Kidney epithelial cell (primary cell): Measurements from ENCODE around the gene FBXW7. TPM values are rescaled to one million over a fixed set of nuclear protein-coding genes. Genes with fewer than 3 reads are reported as not detected.
"Not testable (repeated sequence)": the region's sequence is repeated elsewhere in the genome, so short reads cannot be mapped to it uniquely, and the experiment has no call there.

Source experiments
- DNase-seq: peaks from one replicate; pipeline ENCODE4 v3.0.0-alpha.2; 2010; ENCODE audit warnings: low read depth
- H3K27me3 ChIP-seq: 2 replicates; pipeline ENCODE4 v1.6.0; 2011; ENCODE audit warnings: low read length; ENCODE audit not compliant: control insufficient read depth, insufficient read depth
- H3K36me3 ChIP-seq: 2 replicates; pipeline ENCODE4 v1.5.1; 2011; ENCODE audit warnings: low read length; ENCODE audit not compliant: control insufficient read depth, insufficient read depth
- H3K4me3 ChIP-seq: 2 replicates; pipeline ENCODE4 v1.5.1; 2011; ENCODE audit warnings: low read depth, mild to moderate bottlenecking, control low read depth, low read length
- total RNA-seq: library from RNA; depleted of rRNA; stranded (reverse); fragments of >200 nt; gene quantifications from 2 replicates; pipeline ENCODE4 v1.2.3, GENCODE V29; 2015
- TF ChIP-seq, protein P1 (sequence below): IDR thresholded peaks from 2 replicates; pipeline ENCODE4 v1.5.1; 2011; ENCODE audit warnings: mild to moderate bottlenecking, moderate library complexity, low read length, control low read depth, inconsistent platforms; ENCODE audit not compliant: insufficient read depth, poor library complexity, severe bottlenecking

FBXW7 gene
- total RNA-seq, 1 donor from 2014 or later, result 29.8 TPM

DNA sequence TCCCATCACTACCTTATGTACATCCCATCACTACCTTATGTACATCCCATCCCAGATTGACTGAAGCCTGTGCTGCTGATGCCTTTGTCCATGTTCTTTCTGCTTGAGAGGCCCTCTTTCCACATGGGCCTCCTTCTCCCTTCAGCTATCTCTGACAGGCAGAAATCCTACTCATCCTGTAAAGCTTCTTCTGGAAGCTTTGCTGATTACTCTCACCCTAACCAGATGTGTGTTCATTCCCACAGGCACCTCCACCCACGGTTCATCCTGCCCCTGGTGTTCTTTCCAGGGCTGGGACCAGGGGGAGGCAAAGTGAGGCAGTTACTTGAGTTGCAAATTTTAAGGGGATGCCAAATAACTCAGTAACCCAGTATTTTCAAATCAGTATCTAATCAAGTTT lies 22.5 kb upstream of the FBXW7 start:
- TF ChIP-seq, protein P1, sequence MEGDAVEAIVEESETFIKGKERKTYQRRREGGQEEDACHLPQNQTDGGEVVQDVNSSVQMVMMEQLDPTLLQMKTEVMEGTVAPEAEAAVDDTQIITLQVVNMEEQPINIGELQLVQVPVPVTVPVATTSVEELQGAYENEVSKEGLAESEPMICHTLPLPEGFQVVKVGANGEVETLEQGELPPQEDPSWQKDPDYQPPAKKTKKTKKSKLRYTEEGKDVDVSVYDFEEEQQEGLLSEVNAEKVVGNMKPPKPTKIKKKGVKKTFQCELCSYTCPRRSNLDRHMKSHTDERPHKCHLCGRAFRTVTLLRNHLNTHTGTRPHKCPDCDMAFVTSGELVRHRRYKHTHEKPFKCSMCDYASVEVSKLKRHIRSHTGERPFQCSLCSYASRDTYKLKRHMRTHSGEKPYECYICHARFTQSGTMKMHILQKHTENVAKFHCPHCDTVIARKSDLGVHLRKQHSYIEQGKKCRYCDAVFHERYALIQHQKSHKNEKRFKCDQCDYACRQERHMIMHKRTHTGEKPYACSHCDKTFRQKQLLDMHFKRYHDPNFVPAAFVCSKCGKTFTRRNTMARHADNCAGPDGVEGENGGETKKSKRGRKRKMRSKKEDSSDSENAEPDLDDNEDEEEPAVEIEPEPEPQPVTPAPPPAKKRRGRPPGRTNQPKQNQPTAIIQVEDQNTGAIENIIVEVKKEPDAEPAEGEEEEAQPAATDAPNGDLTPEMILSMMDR, result no peak
- H3K36me3 ChIP-seq, result no peaks in the 10 kb centered on the region
- H3K4me3 ChIP-seq, result no peak overlapping the region
- DNase-seq, result no peak
- no peaks in the 10 kb centered on the region for H3K27me3 ChIP-seq

DNA sequence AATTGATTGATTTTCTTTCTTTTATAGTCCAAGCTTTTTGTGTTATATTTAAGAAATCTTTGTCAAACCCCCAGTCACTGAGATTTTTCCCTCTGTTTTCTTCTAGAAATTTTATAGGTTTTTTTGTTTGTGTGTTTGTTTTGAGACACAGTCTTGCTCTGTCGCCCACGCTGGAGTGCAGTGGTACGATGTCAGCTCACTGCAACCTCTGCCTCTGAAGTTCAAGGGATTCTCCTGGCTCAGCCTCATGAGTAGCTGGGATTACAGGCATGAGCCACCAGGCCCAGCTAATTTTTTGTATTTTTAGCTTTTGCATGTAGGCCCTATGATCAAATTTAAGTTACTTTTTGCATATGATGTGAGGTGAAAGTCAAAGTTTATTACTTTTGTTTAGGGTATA lies 20.9 kb upstream of the FBXW7 start:
- H3K4me3 ChIP-seq, result no peak overlapping the region
- TF ChIP-seq, protein P1, result no peak
- H3K36me3 ChIP-seq, result no peaks in the 10 kb centered on the region
- H3K27me3 ChIP-seq, result no peaks in the 10 kb centered on the region
- no peak for DNase-seq

DNA sequence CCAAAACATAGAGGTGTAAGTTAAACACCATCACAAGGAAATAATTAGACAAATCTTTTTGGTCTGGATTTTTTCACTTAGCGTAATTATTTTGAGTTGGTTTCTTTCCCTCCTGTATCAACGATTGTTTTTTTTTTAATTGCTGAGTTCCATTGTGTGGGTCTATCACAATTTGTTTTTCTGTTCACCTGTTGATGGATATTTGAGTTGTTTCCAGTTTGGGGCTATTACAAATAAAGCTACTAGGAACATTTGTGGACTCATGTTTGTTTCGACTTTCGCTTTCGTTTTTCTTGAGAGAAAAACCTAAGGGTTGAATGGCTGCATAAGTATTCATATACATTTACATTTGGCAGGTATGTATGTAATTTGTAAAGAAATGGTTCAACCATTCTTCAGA lies 20.4 kb upstream of the FBXW7 start:
- no peak for DNase-seq
- TF ChIP-seq, protein P1, result no peak
- no peak overlapping the region for H3K4me3 ChIP-seq
- no peaks in the 10 kb centered on the region for H3K27me3 ChIP-seq
- H3K36me3 ChIP-seq, result no peaks in the 10 kb centered on the region

DNA sequence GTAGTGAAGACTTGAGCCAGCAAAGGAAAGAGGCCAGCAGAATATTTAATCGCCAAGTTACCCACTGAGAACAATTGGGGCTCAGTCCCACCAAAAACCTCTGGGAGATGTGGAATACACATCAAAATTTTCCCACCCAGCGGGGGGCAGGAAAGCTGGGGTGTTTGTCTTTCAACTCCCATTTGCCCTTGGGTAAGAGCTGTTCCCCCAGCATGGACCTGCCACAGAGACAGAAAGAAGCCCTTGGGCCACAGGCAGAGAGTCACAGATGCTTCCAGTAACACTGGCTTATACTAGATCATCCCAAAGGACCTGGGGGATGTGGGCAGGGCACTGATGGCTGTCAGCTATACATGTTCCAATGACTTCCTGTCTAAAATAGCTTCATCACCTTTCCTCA lies 18.9 kb upstream of the FBXW7 start:
- no peaks in the 10 kb centered on the region for H3K27me3 ChIP-seq
- H3K36me3 ChIP-seq, result no peaks in the 10 kb centered on the region
- TF ChIP-seq, protein P1, result no peak
- no peak overlapping the region for H3K4me3 ChIP-seq
- DNase-seq, result no peak

DNA sequence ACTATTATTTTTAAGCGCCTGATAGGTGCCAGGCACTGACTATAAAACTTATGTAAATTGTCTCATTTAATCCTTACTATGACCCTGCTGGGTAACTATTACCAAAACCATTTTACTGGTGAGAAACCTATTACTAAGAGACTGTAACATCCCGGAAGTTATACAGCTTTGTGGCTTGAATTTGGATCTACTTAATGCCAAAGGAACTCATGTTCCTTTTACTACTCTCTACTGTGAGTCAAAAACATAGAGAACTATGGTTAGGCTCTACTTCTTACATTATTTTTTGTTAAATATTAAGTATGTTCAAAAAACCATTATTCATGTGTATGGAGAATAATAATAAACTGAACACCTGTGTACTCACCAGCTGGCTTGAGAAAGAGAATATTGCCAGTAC lies 14.8 kb upstream of the FBXW7 start:
- not testable (repeated sequence) for H3K36me3 ChIP-seq, DNase-seq, H3K4me3 ChIP-seq, H3K27me3 ChIP-seq

DNA sequence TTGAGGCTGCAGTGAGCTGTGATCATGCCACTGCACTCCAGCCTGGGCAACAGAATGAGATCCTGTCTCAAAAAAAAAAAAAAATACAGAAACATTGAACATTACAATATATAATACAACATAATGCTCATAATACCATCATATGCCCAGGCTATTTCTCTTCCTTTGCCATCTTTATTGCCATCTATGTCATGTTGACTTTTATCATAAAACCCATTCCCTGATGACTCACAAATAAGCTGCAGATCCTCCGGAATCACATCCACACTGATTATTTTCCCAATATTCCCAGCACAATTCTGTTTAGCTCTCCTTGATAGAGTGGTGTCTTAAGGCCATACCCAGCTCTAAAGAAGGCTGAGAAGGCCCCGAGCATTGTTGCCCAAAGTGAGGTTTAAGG lies 9.2 kb upstream of the FBXW7 start:
- no peak for DNase-seq
- Histone ChIP-seq H3K4me3 (no peak overlapping the region), H3K36me3 (no peaks in the 10 kb centered on the region), H3K27me3 (no peaks in the 10 kb centered on the region)
- TF ChIP-seq, protein P1, result no peak

DNA sequence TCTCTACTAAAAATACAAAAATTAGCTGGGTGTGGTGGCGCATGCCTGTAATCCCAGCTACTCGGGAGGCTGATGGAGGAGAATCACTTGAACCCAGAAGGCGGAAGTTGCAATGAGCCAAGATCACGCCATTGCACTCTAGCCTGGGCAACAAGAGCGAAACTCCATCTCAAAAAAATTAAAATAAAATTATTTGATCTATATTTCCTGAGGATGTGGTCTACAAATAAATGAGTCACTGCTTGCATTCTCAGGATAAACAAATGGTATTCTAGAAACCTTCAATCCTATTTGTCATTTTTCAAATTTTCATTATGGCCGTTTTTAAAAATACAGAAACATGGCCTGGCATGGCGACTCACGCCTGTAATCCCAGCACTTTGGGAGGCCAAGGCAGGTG lies 8.6 kb upstream of the FBXW7 start:
- H3K36me3 ChIP-seq, H3K4me3 ChIP-seq, DNase-seq, H3K27me3 ChIP-seq: not testable (repeated sequence)
